LoVo (cell line): Measurements from ENCODE around the gene NRXN3.

Source experiments
- DNase-seq: peaks from one replicate; pipeline ENCODE4 v3.0.0-alpha.2; 2016; ENCODE audit warnings: low spot score

Gene NRXN3

DNA sequence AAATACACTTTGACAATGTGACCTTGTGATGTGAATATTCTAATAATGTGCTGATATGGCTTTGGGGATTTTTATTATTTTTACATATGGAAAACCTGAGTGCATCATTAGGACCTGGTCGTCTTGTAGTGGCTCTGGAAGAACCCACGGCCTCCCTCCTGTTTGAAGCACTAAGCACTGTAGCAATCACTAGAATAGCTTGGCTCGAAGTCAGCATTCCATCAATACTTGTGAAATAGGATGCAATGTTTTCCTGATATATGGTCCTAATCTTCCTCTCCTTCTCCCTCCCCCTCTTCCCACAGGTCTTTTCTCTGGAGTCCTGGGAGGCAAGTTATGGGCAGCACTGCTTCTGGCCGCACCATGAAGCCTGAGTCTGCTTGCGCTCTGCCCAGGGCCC, 71.9 kb downstream of the NRXN3 start:
- DNase-seq = no peak

- DNase-seq = no peak
These were observed 73.0 kb downstream of the NRXN3 start for GRCh38 chr14:78243187-78243586.

DNA sequence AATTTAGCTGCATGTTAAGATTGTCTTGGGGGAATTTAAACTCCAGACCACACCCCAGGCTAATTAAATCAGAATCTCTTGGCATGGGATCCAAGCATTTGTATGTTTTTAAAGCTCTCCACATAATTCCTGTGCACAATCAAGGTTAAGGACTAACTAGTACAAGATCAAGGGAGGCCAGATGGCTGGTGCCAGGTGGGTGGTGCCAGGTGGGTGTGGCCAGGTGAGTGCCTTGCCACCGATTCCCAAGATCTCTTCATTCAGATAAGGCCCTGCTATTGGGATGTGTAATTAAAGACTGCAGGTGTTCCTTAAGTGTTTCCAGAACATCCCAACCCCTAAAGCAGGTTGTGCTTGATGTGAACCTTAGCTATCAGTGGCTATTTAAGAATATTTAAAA, 75.1 kb downstream of the NRXN3 start:
- no peak for DNase-seq

GRCh38 chr14:78248501-78249090, 78.4 kb downstream of the NRXN3 start:
- no peak for DNase-seq

- DNase-seq = no peak
These were observed 81.1 kb downstream of the NRXN3 start for GRCh38 chr14:78251308-78251707.

- DNase-seq = no peak
These were observed 83.8 kb downstream of the NRXN3 start for GRCh38 chr14:78253986-78254385.

- DNase-seq = no peak
These were observed 84.8 kb downstream of the NRXN3 start for GRCh38 chr14:78254911-78255461.

GRCh38 chr14:78259831-78260230, 89.7 kb downstream of the NRXN3 start:
- DNase-seq = no peak

- DNase-seq = no peak
These were observed 108.5 kb downstream of the NRXN3 start for GRCh38 chr14:78278464-78279250.

DNA sequence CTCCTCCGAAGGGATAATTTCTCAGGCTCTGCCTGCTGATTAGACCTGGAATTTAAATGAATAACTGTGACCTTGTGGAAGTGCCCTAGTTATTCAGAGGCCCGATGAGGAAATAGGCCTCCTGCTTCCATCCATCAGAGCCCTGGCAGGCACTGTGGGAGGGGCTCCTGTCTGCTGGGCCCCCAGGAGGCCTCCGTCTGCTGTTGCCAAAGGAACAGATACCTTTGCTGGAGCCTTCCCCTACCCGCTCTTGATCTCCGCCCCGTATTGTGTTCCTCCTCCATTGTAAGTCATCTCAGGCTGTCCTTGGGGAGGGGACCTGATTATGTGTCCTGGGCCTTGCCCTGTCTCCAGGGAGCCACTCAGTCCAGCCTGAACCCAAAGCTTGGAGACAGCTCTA, 112.3 kb downstream of the NRXN3 start:
- no peak for DNase-seq

GRCh38 chr14:78286210-78286609, 116.0 kb downstream of the NRXN3 start:
- DNase-seq = no peak

- DNase-seq = no peak
These were observed 121.8 kb downstream of the NRXN3 start for GRCh38 chr14:78292003-78292402.

DNA sequence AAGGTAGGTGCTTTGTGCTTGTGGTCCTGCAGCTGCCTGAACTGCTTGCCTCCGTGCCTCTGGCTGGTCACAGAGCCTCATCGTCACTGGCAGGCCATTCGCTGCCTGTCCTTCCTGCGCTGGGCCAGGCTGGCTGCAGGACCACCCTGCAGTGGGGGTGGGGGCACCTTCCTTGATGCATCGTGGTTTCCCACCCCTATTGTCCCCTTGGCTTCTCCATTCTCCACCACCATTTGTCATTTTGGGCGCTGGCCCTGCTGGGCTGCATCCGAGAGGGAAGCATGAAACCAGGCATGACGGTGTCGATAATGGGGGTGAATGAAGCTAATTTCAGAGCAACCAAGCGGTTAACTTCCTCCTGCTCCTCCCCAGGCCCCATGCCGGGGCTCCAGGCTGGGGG, 127.7 kb downstream of the NRXN3 start:
- DNase-seq = no peak

GRCh38 chr14:78298298-78298697, 128.1 kb downstream of the NRXN3 start:
- DNase-seq = no peak

GRCh38 chr14:78302841-78303240, 132.7 kb downstream of the NRXN3 start:
- no peak for DNase-seq

DNA sequence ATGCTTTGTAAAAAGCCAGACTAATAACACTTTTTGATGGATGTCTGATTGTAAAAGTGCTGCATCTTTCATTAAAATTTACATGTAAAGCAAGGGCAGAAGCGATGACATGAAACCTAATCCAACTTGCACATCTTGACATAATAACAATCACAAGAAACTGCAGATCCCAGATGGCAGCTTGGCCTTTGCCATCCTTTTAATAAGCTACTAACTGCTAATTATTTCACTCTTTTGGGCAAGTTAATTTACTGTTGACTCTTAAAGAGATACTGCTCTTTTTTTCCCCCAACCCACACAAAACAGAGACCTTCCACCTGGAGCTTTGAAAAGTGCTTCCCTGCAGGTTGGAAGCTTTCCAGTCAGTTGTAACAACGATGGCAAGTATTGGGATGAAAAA, 137.5 kb downstream of the NRXN3 start:
- DNase-seq = no peak

DNA sequence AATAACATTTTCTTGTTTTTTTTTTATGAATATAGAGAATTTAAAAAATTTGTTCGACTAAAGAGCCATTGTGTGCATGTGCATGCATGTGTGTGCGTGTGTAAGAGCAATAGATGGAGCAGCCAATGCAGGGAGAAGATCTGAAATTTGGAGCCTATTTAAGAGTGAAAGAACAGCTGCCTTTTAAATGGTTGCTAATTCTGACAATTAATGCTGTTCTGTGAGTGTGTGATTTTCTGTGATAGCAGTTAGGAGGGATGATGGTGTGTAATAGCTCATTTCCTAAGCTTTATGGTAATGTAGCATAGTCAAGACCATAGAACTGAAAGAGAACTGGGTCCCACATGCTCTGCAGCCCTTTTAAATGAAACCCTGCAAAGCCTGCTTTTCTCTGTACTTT, 137.9 kb downstream of the NRXN3 start:
- no peak for DNase-seq

DNA sequence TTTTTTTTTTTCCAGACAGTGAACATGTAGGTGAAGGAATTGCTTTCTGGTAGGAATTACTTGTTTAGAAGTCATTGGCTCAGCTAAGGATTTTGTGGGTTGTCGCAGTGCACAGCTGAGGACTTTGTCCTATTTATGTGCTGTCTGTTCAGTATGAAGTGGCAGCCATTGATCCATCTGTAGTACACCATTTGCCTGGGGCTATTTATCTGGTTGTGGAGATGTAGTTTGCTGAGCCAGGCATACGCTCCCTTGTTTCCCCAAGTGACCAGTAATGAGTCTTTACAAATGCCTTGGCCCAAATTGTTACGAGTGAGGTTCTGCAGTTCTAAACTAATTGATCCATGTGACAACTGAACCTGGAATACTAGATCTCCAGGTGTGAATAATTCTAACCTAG, 140.1 kb downstream of the NRXN3 start:
- no peak for DNase-seq

DNA sequence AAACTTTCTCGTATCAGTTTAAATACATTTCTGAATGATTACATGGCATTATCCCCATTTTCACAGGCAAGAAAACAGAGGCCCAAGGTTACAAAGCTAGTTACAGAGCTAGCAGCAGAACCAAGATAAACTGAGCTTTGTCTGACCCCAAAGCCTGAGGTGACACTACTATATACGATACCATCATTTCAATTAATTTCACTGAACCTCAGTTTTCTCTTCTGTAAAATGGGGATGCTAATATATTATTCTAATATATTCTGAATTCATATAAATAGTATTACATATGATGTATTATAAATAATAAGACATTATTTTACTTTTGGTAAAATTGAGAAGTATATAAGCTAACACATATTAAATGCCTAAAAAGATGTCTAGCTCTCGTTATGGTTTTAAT, 143.3 kb downstream of the NRXN3 start:
- DNase-seq = no peak

DNA sequence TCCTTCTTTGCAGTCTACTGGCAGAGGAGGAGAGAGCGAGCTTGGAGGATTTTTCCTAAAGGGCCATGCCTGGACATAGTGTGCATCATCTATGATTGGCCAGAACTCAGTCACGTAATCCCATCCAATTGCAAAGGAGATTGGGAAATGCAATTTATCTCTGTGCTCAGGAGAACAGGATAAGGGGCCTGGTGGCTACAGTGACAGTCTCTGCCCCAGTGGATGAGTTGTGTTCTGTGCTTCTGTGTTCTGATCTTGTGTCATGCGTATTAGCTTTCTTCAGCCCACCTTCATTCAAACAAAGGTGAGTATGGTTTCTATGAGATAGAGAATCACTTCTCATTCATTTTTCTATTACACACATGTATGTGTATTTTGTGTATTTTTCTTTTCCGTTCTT, 144.3 kb downstream of the NRXN3 start:
- no peak for DNase-seq

DNA sequence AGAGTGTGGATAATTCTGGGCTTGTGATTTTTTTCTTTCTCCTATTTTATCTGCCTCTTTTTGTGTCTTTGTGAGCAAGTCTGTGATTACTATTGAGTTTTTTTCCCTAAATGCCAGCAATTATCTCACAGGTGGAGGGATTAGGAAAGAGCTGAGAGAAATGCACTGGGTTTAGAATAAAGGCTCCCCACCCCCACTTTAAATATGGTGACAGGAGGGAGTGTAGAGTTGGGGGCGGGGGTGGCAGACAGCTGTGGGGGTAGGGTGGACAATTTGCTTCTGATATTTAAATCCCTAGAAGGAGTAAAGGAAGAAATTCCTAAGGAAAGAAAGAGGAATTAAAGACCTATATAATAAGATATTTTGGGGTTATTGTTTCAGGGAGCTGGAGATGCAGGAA, 145.9 kb downstream of the NRXN3 start:
- DNase-seq = no peak

DNA sequence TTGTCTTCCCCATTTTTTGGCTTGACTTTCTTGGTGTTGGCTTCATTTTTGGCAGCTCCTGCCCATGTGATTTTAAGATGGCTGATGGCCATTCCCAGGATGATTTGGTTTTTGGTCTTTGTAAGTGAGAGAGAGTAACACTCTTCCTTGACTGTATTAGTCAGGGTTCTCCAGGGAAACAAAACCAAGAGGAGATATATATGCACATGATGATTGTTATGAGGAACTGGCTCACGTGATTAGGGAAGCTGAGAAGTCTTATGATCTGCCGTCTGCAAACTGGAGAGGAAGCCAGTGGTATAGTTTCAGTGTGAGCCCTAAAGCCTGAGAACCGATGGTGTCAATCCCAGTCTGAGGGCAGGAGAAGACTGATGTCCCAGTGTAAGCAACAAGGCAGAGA, 146.6 kb downstream of the NRXN3 start:
- DNase-seq = no peak

GRCh38 chr14:78319406-78319805, 149.2 kb downstream of the NRXN3 start:
- no peak for DNase-seq
